Breast epithelium (tissue), 4 donors: ENCODE measurements around the gene EMCN. TPM values are rescaled to one million over a fixed set of nuclear protein-coding genes. Genes with fewer than 3 reads are reported as not detected.

Experiments
- DNase-seq, 2 donors: peaks; one replicate each; pipeline ENCODE4 v3.0.0-alpha.2; 2019; ENCODE audit warnings: low spot score in 2 of 2
- H3K27ac ChIP-seq, 2 donors: fragments of 200-600 bp; sonication (generic) in 1 of 2; one replicate each; pipeline ENCODE4 v1.5.1; 2016 to 2019; ENCODE audit warnings: mild to moderate bottlenecking in 1 of 2
- H3K27me3 ChIP-seq, 2 donors: fragments of 200-600 bp; sonication (generic) in 1 of 2; one replicate each; pipeline versions ENCODE4 v1.5.1 to v1.6.0; 2017 to 2019; ENCODE audit warnings: control low read depth in 1 of 2, mild to moderate bottlenecking in 1 of 2
- H3K36me3 ChIP-seq: fragments of 200-600 bp; one replicate; pipeline ENCODE4 v1.5.1; 2019
- H3K4me1 ChIP-seq, 2 donors: fragments of 200-600 bp; sonication (generic); one replicate each; pipeline ENCODE4 v1.5.1; 2016 to 2019; ENCODE audit warnings: control low read depth in 1 of 2
- H3K4me3 ChIP-seq, 3 donors: fragments of 200-600 bp; sonication (generic); 1 replicate in 2 of 3; 2 replicates in 1 of 3; pipeline ENCODE4 v1.5.1; 2016 to 2019; ENCODE audit warnings: mild to moderate bottlenecking in 3 of 3, moderate library complexity in 2 of 3
- H3K9me3 ChIP-seq, 2 donors: fragments of 200-600 bp; sonication (generic) in 1 of 2; one replicate each; pipeline ENCODE4 v1.5.1; 2016 to 2019; ENCODE audit warnings: control low read depth in 1 of 2
- CTCF ChIP-seq, 3 donors: fragments of 450-650 bp; IDR thresholded peaks; one replicate each; pipeline ENCODE4 v1.5.1; 2016 to 2017; ENCODE audit warnings: antibody characterized with exemption in 3 of 3, mild to moderate bottlenecking in 3 of 3, moderate library complexity in 3 of 3
- POLR2A ChIP-seq: fragments of 450-650 bp; IDR thresholded peaks from one replicate; pipeline ENCODE4 v1.6.1; 2016; ENCODE audit warnings: antibody characterized with exemption, mild to moderate bottlenecking, moderate library complexity
- POLR2AphosphoS5 ChIP-seq, 3 donors: sonication (generic); formaldehyde crosslinking; IDR thresholded peaks; one replicate each; pipeline ENCODE4 v1.6.1; 2017; ENCODE audit warnings: antibody characterized with exemption in 3 of 3
- intact Hi-C: fragments of 100-400 bp; cut with DNase I; formaldehyde crosslinking; loops from one replicate; pipeline ENCODE4 v1.15.1; 2023; ENCODE audit warnings: low total_unique reads
- total RNA-seq, 3 donors: library from RNA; depleted of rRNA; stranded (reverse); fragments of >200 nt; gene quantifications; one replicate each; pipeline ENCODE4 v1.1.0, GENCODE V29; 2016

The EMCN gene
- total RNA-seq, 3 donors from 2014 or later = 12.0 to 27.5 (median 23.9) TPM

GRCh38 chr4:100495074-100495473 is 22.7 kb downstream of the EMCN start:
- Histone ChIP-seq H3K4me3 (no peak overlapping the region), H3K4me1 (no peaks in the 10 kb centered on the region), H3K27me3 (no peaks in the 10 kb centered on the region), H3K36me3 (no peaks in the 10 kb centered on the region), H3K27ac (no peak overlapping the region), H3K9me3 (peaks cover 7 to 16% of the 10 kb centered on the region in 2 donors)
- no peak for TF ChIP-seq CTCF (IDR thresholded peaks at IDR 0.05)
- TF ChIP-seq POLR2A = no peak
- TF ChIP-seq POLR2AphosphoS5 (IDR thresholded peaks at IDR 0.05) = no peak
- intact Hi-C loops = no loop called here
- no peak for DNase-seq

DNA sequence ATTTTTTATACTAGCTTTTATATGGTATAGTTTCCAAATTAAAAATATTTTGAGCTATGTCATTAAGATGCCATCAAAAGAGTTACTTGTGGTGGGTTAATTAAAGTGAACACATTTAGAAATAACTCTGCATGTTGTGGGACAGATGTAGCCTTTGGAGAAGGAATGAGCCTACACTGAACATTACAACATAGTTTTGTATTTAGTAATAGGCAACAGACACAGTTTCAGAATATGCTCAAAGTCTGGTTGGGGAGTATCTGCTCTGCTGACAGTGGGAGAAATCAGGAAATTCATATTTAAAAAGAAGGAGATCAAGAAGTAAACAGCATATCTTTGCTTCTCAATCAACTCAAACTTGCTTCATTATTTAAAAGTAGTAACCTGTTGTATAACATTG is 23.7 kb downstream of the EMCN start:
- Histone ChIP-seq H3K4me1 (no peaks in the 10 kb centered on the region), H3K9me3 (peaks cover 7 to 16% of the 10 kb centered on the region in 2 donors), H3K4me3 (no peak overlapping the region), H3K36me3 (no peaks in the 10 kb centered on the region), H3K27me3 (no peaks in the 10 kb centered on the region), H3K27ac (no peak overlapping the region)
- TF ChIP-seq POLR2A = no peak
- no peak for TF ChIP-seq CTCF (IDR thresholded peaks at IDR 0.05)
- no peak for TF ChIP-seq POLR2AphosphoS5 (IDR thresholded peaks at IDR 0.05)
- DNase-seq = no peak
- intact Hi-C loops = no loop called here

DNA sequence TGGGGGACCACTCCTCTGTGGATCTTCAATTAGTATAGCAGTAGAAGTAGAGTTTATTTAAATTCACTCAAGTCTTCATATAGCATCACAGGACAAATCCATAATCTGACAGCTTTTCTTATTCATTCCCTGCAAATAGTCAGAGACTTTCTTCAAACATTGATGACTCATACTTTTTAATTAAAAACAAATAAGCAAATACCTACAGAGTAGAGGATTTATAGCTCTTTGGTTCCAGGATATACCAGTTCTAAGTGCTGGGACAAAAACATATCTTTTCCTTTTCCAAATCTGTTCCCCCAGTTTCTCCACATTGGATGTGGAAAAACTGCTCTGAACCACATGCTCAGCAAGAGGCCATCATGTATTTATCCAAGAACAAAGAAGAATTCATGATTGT is 24.1 kb downstream of the EMCN start:
- Histone ChIP-seq H3K4me3 (no peak overlapping the region), H3K36me3 (no peaks in the 10 kb centered on the region), H3K9me3 (peaks cover 7 to 16% of the 10 kb centered on the region in 2 donors), H3K27ac (no peak overlapping the region), H3K4me1 (no peaks in the 10 kb centered on the region), H3K27me3 (no peaks in the 10 kb centered on the region)
- intact Hi-C loops = no loop called here
- no peak for TF ChIP-seq CTCF (IDR thresholded peaks at IDR 0.05)
- no peak for TF ChIP-seq POLR2A
- TF ChIP-seq POLR2AphosphoS5 (IDR thresholded peaks at IDR 0.05) = no peak
- no peak for DNase-seq

DNA sequence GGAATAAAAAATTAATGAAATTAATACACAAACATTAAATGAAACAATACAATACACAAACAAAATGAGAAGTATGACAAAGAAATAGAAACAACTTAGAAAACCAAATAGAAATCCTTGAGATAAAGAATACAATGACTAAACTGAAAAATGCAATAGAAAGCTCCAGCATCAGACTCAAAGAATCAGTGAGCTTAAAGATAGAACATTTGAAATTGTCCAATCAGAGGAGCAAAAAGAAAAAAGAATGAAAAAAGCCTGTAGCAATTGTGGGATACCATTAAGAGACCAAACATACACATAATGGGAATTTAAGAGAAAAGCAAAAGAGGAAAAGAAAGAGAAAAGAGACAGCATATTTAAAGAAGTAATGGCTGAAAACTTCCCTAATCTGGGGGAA is 25.7 kb downstream of the EMCN start:
- peaks cover 7 to 16% of the 10 kb centered on the region in 2 donors for H3K9me3 ChIP-seq
- intact Hi-C loops = no loop called here

DNA sequence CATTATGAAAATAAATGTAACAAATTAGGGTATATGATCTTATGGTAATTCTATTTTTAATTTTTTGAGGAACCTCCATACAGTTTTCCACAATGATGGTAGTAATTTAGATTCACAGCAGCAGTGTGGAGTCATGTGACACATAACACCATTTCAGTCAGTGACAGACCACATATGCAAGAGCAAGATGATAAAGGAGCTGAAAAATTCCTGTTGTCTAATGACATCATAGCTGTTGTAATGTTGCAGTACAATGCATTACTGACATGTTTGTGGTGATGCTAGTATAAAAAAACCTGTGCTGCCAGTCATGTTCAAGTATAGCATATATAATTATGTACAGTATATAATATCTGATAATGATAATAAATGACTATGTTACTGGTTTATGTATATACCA is 28.5 kb downstream of the EMCN start:
- Histone ChIP-seq H3K9me3 (peaks cover 7 to 16% of the 10 kb centered on the region in 2 donors), H3K27ac (no peak overlapping the region), H3K27me3 (no peaks in the 10 kb centered on the region), H3K4me3 (no peak overlapping the region), H3K4me1 (no peaks in the 10 kb centered on the region), H3K36me3 (no peaks in the 10 kb centered on the region)
- DNase-seq = no peak
- intact Hi-C loops = loop anchor here (2.0 kb wide), 1 partner anchor 43 kb away; no protein-coding TSS in a partner anchor
- no peak for TF ChIP-seq CTCF (IDR thresholded peaks at IDR 0.05)
- TF ChIP-seq POLR2A = no peak
- TF ChIP-seq POLR2AphosphoS5 (IDR thresholded peaks at IDR 0.05) = no peak

More for the DNA sequence above, 25.7 kb downstream of the EMCN start:
- no peak for TF ChIP-seq POLR2A
- TF ChIP-seq POLR2AphosphoS5 (IDR thresholded peaks at IDR 0.05) = no peak
- TF ChIP-seq CTCF (IDR thresholded peaks at IDR 0.05) = no peak
- no peak for DNase-seq
- Histone ChIP-seq H3K27ac (no peak overlapping the region), H3K27me3 (no peaks in the 10 kb centered on the region), H3K4me3 (no peak overlapping the region), H3K36me3 (no peaks in the 10 kb centered on the region), H3K4me1 (no peaks in the 10 kb centered on the region)
